ENCODE data around the gene GPR37.

Gene GPR37

DNA sequence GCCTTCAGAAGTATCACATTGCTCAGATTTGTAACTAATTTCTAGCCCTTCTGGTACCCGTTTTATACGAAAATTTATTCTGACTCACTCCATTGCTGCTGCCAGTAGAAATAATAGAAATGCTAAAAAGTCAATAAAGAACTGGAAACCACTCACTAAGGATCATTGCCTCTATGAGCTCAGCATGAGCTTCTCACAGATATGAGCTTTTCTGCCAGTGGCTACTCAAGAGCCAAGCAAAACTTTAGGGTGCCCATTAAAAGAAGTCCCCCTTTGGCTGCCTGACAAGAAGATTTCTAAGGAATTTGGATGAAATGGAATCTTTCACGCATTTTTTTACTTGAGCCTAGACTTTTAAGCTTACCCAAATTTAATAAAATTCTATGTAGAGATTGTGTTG lies 52.5 kb downstream of the GPR37 start:
- H3K27me3 ChIP-seq (ENCODE audit: insufficient read depth, low read depth) = no peaks in the 10 kb centered on the region
- no peaks in the 10 kb centered on the region for H4K20me1 ChIP-seq (ENCODE audit: insufficient read depth)
- H3K79me2 ChIP-seq (ENCODE audit: insufficient read depth, low read depth) = no peaks in the 10 kb centered on the region
- TF ChIP-seq, protein P1, sequence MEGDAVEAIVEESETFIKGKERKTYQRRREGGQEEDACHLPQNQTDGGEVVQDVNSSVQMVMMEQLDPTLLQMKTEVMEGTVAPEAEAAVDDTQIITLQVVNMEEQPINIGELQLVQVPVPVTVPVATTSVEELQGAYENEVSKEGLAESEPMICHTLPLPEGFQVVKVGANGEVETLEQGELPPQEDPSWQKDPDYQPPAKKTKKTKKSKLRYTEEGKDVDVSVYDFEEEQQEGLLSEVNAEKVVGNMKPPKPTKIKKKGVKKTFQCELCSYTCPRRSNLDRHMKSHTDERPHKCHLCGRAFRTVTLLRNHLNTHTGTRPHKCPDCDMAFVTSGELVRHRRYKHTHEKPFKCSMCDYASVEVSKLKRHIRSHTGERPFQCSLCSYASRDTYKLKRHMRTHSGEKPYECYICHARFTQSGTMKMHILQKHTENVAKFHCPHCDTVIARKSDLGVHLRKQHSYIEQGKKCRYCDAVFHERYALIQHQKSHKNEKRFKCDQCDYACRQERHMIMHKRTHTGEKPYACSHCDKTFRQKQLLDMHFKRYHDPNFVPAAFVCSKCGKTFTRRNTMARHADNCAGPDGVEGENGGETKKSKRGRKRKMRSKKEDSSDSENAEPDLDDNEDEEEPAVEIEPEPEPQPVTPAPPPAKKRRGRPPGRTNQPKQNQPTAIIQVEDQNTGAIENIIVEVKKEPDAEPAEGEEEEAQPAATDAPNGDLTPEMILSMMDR (conservative IDR thresholded peaks at IDR 0.05; ENCODE audit: low read depth, low read length) = no peak
- no peak overlapping the region for H3K4me3 ChIP-seq (IDR thresholded peaks at IDR 0.05; ENCODE audit: insufficient read depth, low read depth, low read length)
- H2AFZ ChIP-seq (ENCODE audit: low read depth) = no peak overlapping the region
- no peaks in the 10 kb centered on the region for H3K4me1 ChIP-seq (ENCODE audit: low read depth, poor library complexity, severe bottlenecking)
- no peak overlapping the region for H3K27ac ChIP-seq
- H3K4me2 ChIP-seq = no peak overlapping the region
- no peaks in the 10 kb centered on the region for H3K36me3 ChIP-seq (ENCODE audit: insufficient read depth)
- no peak overlapping the region for H3K9ac ChIP-seq

DNA sequence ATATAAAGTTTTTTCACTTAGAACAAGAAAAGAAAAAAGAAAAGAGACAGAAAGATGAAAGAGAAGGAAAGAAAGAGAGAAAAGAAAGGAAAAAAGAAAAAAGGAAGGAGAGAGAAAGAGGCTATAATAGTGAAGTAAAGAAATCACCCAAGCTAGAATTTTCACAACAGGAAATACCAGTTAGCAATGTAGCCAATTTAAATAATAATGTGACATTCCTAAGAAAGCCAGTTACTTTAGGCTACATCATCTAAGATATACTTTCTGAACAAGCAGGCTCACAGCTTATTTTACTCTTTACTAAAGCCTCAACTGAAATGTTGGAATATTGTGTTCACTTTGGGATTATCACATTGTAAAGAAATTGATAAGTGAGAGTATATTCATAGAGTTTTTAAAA lies 53.6 kb downstream of the GPR37 start:
- Histone ChIP-seq H3K9ac (no peak overlapping the region), H3K36me3 (ENCODE audit: insufficient read depth) (no peaks in the 10 kb centered on the region), H3K4me2 (no peak overlapping the region), H3K4me1 (ENCODE audit: low read depth, poor library complexity, severe bottlenecking) (no peaks in the 10 kb centered on the region), H3K79me2 (ENCODE audit: insufficient read depth, low read depth) (no peaks in the 10 kb centered on the region), H4K20me1 (ENCODE audit: insufficient read depth) (no peaks in the 10 kb centered on the region), H2AFZ (ENCODE audit: low read depth) (no peak overlapping the region), H3K27me3 (ENCODE audit: insufficient read depth, low read depth) (no peaks in the 10 kb centered on the region), H3K27ac (no peak overlapping the region), H3K4me3 (IDR thresholded peaks at IDR 0.05; ENCODE audit: insufficient read depth, low read depth, low read length) (no peak overlapping the region)
- TF ChIP-seq, protein P1 (conservative IDR thresholded peaks at IDR 0.05; ENCODE audit: low read depth, low read length) = no peak

DNA sequence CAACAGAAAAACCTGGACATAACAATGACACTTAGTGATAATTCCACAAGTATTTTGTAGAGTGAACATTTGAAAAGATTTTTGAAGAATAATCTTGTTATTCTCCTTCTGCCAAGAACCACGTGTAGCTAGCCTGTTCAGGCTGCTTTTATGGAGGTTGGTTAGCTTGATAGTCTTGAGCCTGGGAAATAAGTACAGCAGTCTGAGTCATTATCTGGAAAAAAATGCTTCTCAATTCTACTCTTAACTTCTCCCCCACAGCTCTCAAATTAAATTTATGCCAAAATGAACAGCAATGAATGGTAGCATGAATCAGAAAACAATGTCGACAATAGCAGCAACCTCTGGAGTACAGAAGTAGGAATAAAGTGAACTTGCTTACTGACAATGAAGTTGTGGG lies 63.2 kb downstream of the GPR37 start:
- no peak overlapping the region for H3K4me2 ChIP-seq
- H4K20me1 ChIP-seq (ENCODE audit: insufficient read depth) = no peaks in the 10 kb centered on the region
- no peaks in the 10 kb centered on the region for H3K4me1 ChIP-seq (ENCODE audit: low read depth, poor library complexity, severe bottlenecking)
- H3K4me3 ChIP-seq (IDR thresholded peaks at IDR 0.05; ENCODE audit: insufficient read depth, low read depth, low read length) = no peak overlapping the region
- H3K27me3 ChIP-seq (ENCODE audit: insufficient read depth, low read depth) = no peaks in the 10 kb centered on the region
- no peak overlapping the region for H3K27ac ChIP-seq
- no peak overlapping the region for H2AFZ ChIP-seq (ENCODE audit: low read depth)
- no peaks in the 10 kb centered on the region for H3K36me3 ChIP-seq (ENCODE audit: insufficient read depth)
- no peaks in the 10 kb centered on the region for H3K79me2 ChIP-seq (ENCODE audit: insufficient read depth, low read depth)
- TF ChIP-seq, protein P1 (conservative IDR thresholded peaks at IDR 0.05; ENCODE audit: low read depth, low read length) = no peak
- H3K9ac ChIP-seq = no peak overlapping the region

DNA sequence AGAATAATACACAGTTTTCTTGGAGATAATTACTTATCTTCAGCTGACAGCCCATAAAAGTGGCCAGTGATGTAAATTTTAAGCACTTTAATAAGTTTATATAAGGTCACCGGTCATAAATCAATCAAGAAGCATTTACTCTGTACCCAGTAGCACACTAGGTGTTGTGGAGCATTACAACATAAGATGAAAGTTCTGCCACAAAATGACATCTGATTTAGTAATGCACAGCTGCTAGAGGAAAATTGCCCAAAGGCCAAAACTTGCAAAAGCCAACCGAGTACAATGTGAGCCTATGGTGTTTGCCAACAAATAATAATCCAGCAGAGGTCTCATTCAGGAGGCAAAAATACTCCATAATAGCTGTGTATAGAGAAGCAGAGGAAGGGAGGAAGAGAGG lies 63.6 kb downstream of the GPR37 start:
- no peaks in the 10 kb centered on the region for H3K79me2 ChIP-seq (ENCODE audit: insufficient read depth, low read depth)
- H3K4me2 ChIP-seq = no peak overlapping the region
- H4K20me1 ChIP-seq (ENCODE audit: insufficient read depth) = no peaks in the 10 kb centered on the region
- no peaks in the 10 kb centered on the region for H3K4me1 ChIP-seq (ENCODE audit: low read depth, poor library complexity, severe bottlenecking)
- H3K36me3 ChIP-seq (ENCODE audit: insufficient read depth) = no peaks in the 10 kb centered on the region
- no peak overlapping the region for H3K9ac ChIP-seq
- H3K27ac ChIP-seq = no peak overlapping the region
- TF ChIP-seq, protein P1 (conservative IDR thresholded peaks at IDR 0.05; ENCODE audit: low read depth, low read length) = no peak
- no peak overlapping the region for H2AFZ ChIP-seq (ENCODE audit: low read depth)
- H3K27me3 ChIP-seq (ENCODE audit: insufficient read depth, low read depth) = no peaks in the 10 kb centered on the region
- no peak overlapping the region for H3K4me3 ChIP-seq (IDR thresholded peaks at IDR 0.05; ENCODE audit: insufficient read depth, low read depth, low read length)

DNA sequence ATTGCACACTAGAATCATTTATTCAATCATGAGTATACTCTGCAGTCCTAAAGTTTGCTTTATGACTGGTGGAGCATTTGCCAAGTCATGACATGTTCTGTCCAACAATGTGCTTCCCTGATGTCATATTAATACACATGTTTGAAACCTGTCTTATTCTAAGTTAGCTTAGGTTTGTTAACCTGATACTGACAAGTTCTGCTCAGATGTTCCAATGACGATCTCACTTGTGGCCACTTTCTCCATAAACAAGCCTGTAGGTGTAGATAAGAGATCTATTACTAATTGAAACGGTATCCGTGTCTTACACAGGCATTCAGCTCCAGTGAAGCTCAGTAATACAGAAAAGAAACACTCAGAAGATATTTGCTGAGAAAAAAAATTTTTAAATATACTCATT lies 64.9 kb downstream of the GPR37 start:
- no peak overlapping the region for H3K4me2 ChIP-seq

More for the DNA sequence above, 64.9 kb downstream of the GPR37 start:
- Histone ChIP-seq H3K79me2 (ENCODE audit: insufficient read depth, low read depth) (no peaks in the 10 kb centered on the region), H3K4me3 (IDR thresholded peaks at IDR 0.05; ENCODE audit: insufficient read depth, low read depth, low read length) (no peak overlapping the region), H3K27me3 (ENCODE audit: insufficient read depth, low read depth) (no peaks in the 10 kb centered on the region), H3K36me3 (ENCODE audit: insufficient read depth) (no peaks in the 10 kb centered on the region), H3K4me1 (ENCODE audit: low read depth, poor library complexity, severe bottlenecking) (no peaks in the 10 kb centered on the region), H3K9ac (no peak overlapping the region), H4K20me1 (ENCODE audit: insufficient read depth) (no peaks in the 10 kb centered on the region), H3K27ac (no peak overlapping the region), H2AFZ (ENCODE audit: low read depth) (no peak overlapping the region)
- TF ChIP-seq, protein P1 (conservative IDR thresholded peaks at IDR 0.05; ENCODE audit: low read depth, low read length) = no peak

Data from KMS-11 (cell line).